HG03175 (cell line): Measurements from ENCODE around the gene FHIT.

Experiments used
- ATAC-seq: cut with Tn5 transposase; IDR thresholded peaks from one replicate; pipeline ENCODE4 v1.9.1; 2021; ENCODE audit warnings: mild to moderate bottlenecking, moderate library complexity; ENCODE audit not compliant: unreplicated experiment

FHIT gene

DNA sequence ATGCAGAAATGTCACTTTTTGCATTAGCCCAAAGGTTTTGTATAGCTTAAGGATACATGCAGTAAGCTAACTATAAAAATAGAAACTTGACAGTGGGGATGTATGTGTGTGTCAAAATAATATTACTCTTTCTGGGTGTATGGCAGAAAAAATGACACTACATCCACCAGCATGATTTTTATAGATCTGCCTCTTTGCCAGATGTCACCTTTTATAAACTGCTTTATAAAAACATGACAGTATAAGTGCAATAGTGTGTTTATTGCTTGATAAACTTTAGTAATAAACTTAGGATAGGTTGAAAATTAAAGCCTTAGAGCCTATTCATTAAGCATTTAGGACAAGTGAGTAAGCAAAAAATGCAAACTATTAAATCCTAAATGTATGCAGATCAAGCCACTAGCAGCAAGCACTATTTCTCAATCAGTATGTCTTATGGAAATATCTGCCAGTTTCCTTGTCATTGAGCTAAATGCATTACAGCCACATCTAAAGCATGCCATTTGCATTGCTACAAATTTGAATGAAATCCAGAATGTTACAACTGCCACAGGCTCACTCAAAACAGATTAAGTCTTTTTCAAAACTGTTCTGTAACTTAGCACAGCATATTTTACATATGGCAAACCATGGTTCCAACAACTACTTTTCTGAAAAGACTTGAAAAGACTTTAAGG is 935.0 kb downstream of the FHIT start:
- no peak for ATAC-seq

DNA sequence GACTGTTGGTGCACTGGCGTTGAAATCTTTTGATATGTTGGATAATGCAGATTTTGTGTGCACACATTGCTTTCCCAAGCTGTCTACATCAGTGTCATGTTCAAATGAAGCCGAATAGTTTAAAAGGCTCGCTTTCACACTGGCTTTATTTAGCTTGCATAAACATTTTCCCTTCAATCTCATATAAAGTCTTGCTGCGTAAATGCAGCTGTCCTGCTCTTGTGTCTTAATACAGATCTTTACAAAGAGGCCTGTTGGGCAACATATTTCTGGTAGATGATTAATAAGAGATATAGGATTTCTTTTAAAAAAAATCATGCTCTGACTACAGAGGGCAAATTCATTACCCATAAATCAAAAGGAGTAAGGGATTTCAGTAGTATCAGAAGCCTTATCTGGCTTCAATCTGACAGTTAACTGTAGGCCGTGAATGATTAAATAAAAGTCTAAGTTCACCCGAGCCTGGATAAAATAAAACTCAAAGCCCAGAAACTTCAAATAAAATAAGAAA is 937.2 kb downstream of the FHIT start:
- no peak for ATAC-seq

DNA sequence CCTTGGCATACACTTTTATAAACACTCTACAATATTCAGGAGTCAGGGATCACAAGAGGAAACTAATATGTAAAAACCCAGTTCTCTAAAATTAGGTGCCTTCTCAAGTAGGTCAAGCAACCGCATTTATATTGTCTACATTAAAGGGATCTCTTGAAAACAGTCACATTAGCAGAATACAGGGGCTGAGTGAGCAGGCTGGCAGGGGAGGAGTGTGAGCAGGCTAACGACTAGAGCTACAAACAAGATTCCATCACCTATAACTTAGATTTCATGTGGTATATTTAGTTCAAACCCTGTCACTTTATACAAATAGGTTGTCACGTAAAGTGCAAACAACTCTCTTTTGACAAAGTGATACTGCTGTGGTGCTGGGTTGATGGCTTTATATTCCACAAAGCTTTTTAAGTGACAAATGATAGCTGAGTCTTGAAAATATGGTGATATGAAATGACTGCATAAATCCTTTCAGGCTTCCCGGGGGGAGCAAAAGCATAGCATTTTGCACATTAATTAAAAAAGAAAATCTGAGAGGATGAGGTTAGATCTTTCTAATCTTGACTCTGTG is 937.9 kb downstream of the FHIT start:
- no peak for ATAC-seq

DNA sequence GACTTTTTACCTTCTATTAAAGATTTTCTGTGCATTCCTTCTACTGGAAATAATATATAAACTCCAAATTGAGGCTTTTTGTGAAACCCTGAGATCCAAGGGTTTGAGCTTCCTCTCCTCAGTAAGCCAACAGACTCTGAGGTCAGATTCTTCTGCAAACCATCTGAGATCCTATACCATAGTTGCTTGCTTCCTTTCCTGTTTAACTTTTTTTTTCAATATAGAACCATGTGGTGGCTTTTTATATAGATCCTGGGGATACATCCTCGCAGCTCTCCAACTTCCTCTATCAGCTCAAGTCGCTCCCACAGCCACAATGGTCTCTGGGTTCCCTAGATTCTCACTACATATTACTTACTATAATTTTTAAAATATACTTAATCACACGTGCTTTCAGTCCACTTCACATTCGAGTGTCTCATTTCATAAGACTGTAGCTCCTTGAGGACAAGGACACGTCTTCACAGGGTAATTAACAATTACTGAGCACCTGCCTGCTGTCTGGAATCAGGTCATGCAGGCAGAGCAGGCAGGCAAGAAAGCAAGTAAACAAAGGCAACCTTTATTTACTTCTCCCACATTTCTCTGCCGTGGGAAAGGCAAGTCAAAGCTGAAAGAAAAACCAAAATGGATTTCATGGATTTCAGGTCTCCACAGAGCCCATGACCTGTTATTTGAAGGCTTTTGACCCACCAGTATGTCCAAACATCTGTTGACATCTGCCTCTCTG is 941.5 kb downstream of the FHIT start:
- ATAC-seq: no peak

DNA sequence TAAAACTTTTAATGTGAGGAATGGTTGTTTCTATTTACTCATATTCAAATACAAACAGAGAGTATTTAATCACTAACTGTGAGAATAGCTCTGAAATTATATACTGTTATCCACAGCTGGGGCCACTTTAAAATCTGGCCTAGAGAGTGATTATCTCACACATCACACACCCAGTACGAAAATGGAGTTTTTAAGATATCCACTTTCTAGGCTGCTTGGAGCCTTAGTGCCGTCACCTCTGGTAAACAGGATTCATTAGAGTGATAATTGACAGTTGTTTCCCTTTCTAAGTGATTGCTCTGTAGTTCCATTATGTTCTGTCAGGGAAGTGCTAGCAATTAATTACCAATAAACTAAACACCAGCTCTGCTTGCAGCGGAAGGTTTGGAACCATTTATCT is 942.4 kb downstream of the FHIT start:
- no peak for ATAC-seq

DNA sequence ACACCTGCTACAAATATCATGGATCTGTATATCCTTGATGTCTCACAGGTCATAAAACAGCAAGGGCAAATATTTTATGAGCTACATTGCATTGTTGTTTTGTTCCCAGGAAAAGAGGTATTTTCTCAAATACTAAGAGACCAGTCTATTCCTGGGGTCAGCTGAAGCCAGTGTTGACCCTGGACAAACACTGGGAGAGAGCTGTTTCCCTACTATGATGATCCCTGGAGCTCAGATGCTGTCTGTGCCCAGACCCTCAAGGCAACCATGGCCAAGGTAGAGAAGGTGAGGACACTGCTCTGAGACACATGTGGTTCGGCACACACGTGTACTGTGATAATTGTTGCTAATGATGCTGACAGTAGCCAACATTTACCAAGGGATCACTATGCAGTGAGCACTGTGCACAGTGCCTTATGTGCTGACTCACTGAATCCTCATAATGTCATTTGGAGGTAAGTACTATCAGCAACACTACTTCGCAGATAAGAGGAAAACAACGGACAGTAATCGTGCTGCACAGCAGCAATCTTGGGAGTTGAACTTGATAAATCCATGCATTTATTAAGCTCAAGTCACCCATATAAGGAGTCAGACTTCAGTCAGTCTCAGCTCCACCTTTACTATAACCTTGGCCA is 943.6 kb downstream of the FHIT start:
- ATAC-seq: no peak

DNA sequence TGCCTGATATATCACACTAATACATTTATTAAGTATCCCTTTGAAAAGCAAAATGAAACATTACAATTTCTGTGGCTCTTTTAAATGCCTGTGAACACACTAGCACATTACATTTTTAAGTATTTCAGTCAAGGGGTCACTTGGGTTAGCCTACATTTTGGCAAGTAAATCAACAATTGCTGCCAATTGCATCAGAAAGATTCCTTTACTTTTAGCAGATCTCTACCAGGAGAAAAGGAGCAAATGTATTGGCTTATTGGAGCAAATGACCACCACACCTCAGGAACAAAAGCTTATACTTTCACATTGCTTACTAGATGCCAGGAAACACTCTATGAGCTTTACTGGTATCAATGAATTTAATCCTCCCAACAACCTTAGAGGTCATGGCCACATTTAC is 947.1 kb downstream of the FHIT start:
- ATAC-seq: no peak

DNA sequence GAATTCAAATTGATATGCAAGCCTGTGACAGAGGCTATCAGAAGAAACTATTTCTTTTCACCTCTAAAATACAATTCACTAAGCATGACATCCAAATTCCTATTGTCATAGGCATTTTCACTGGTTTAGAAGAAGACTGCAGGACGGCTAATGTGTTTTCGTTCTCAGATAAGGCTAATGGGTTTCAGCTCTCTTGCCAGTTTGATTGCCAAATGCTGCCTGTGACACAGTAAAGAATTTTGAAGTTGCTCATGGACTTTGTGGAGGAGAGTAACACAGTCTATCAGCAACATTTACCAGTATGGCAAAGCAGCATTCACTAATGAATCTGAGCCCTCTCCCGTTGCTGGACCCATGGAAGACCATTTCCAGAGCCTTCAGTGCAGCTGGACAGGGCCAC is 948.1 kb downstream of the FHIT start:
- no peak for ATAC-seq

DNA sequence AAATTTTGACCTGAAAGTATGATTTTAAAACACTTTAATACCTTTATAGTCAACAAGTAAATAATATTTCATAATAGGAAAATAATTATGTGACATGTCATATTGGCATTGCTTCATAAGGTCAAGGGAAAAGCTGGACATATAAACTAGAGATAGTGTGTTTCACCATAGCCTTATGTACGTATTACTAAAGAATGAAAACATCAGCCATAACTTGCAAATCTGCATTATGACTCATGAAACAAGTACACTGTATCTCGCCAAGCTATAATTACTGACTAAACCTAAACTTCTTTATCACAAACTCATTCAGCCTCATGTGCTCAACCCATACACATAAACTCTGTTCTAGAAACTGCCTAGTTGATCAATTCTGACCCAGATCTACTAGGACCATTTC is 950.1 kb downstream of the FHIT start:
- no peak for ATAC-seq

DNA sequence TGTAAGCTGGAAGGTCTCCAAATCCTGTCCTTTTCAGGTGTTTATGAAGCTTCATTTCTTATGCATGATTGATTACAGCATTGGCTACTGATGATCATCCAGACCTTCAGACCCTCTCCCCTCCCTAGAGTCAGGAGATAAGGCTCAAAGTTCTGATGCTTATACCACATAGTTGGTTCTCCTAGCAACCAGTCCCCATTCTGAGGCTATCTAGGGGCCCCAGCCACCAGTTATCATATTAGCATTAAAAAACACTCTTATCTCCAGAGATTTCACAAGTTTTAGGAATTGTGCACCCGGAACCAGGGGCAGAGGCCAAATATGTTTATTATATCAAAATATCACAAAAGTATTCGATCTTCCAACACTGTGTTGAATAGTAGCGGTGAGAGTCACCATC is 953.1 kb downstream of the FHIT start:
- no peak for ATAC-seq

DNA sequence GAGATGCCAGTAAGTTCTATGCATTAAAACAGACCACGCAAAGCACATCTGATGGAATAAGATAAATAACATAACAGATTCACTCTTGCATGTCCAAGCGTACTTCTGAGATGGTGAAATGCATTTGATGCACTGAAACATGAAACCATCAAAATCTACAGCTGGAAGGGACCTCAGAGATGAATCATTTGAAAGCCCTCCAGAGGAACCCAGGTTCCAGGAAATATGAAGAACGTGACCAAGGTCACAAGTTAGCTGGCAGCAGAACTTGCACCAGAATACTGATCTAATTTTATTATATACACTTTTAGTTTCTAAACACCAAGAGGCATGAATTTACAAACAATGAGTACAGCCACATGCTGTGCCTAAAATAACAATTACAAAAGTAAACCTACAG is 957.1 kb downstream of the FHIT start:
- no peak for ATAC-seq

DNA sequence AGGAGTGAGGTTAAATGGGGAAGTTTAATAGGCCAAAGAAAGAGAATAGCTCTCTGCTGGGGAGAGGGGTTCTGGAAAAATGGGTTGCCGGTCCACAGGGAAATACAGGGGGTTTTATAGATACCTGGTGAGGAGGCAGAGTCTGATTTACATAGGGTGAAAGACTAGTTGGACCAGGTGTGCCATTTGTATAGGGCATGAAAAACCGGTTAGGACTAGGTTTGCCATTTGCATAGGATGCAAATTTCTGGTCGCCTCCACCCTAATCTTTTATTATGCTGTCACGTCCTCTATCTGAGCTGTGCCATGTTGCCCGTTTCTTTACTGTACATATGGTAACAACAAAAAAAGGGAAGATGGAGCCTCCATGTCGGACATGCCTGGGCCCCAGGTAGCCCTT is 960.1 kb downstream of the FHIT start:
- no peak for ATAC-seq

DNA sequence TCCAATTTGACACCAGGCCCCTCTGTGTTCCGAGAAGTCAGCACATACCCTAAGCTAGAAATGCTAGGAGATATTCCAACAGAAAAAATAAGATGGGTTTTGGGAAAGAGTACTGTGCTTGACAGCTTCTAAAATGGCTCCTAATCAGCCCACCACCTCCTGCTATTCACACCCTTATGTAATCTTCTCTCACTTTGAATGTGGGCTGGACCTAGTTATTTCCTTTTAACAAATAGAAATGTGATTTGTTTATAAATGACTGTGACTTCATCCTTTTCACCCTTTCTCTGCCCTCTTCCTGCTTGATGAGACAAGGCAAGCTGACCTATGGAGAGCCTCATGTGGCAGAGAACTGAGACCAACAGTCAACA is 961.1 kb downstream of the FHIT start:
- ATAC-seq: no peak

DNA sequence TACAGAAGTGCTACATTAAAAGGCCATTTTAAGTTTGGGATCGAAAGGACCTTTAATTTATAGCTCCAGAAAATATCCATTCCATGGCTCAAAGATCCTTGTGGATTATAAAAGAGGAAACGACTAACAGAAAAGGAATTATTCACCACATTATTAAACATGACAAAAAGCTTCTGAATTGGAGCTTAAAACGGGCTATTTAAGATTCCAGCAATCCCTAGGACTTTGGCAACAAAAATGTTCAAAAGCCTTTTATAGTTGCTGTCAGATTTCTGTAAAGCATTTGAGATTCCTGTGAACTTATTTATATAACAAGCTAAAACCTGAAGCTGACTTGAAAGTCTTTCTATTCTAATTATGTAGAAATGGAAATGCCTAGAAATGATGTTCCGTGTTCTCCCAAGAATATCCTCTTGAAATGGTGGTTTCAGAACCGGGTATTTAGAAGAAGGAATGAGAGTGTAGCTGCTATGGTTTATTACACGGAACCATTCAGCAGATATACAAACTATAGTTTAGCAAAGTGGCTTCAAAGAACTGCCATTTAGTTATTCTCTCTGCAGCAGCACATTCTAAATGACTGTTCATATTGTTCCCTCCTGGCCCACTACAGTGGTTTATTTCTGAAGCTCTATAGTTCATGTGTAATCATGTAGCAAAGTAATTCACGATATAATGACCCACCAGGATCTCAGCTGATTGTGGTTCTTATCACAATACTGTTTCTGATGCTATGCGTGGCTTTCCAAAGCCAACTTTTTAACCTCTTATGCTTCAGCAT is 961.7 kb downstream of the FHIT start:
- ATAC-seq: no peak

DNA sequence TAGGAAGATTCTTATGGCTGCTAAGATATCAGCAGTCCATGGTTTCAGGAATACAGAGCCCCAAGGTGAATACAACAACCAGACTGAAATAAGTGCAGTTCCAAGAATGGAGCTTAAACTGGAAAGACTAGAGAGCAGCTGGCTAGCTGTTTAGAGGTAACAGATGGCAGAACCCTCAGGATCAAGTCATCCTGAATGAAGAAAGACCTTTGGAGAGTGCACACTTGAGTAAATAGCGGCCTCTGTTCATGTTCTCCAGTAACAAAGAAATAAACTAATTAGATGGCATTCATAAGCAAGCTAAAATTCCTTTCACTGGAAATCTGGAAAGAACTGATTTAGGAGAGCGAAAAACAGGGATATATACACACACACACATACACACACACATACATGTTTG is 968.4 kb downstream of the FHIT start:
- ATAC-seq: no peak

DNA sequence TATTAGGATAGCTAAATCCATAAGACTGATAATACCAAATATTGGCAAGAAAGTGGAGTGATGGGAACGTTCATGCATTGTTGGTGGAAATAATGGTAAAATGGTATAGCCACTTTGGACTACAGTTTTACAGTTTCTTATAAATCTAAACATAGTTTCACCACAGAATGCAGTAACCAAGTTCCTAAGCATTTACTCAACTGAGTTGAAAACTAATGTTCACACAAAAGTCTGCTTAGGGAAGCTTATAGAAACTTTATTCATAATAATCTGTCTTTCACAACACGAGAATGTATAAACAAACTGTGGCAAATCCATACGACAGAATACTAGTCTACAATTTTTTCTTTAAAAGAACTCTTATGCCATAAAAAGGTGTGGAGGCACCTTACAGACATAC is 969.3 kb downstream of the FHIT start:
- no peak for ATAC-seq

DNA sequence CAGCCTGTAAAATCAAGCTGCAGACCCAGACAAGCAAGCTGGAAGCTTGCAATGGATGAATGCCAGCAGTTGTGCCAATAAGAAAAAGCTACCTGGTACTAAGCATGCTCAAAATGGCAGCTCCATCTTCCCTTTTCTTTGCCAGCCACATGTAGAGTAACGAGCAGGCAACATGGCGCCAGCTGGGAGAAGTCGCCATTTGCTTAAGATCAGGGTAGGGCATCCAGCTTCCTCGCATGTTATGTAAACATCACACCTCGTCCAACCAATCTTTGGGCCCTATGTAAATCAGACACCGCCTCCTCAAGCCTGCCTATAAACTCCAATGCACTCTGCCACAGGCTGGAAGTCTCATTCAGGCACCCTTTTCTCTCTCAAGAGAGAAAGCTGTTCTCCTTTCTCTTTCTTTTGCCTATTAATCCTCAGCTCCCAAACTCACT is 973.9 kb downstream of the FHIT start:
- no peak for ATAC-seq

DNA sequence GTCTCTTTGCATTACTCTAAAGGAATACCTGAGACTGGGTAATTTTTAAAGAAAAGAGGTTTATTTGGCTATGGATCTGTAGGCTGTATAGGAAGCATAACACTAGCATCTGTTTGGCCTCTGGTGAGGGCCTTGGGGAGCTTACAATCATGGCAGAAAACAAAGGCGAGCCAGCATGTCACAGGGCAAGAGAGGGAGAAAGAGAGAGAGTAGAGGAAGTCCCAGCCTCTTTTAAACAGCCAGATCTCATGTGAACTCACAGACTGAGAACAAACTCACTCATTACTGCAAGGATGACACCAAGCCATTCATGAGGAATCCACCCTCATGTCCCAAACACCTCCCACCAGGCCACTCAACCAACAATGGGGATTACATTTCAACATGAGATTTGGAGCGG is 974.6 kb downstream of the FHIT start:
- ATAC-seq: no peak

DNA sequence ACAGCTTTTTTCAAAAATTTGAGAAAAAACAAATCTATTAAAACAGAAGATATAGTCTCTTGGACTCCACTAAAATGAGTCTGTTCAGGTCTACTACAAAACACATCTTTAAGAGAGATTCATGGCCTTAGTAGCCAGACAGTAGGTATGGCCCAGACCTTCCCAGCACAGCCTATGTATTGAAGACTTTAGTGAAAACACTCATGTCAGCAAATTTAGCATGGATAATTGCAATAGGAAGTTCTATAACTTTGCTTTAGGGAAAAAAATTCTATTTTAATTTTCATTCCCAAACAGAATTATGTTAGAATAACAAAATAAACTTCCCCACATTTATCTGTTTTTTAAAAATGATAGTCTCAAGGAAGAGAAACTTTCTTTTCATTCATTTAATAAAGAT is 976.6 kb downstream of the FHIT start:
- no peak for ATAC-seq

DNA sequence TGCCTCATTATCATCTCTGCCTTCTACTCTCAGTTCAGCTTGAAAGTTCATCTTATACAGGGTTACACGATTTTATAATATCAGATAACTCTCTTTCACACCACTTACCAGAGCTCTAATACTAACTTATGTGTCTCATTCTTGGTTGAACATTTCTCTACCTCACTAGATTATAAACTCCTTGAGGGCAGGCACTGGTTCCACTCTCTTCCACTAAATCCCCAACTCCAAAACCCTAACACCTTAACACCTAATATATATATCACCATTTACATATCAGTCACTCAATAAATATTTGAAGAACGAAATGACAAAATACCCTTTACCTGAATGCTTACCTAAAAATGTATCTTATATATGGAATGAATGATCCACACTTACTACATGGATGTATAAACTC is 977.2 kb downstream of the FHIT start:
- ATAC-seq: no peak

DNA sequence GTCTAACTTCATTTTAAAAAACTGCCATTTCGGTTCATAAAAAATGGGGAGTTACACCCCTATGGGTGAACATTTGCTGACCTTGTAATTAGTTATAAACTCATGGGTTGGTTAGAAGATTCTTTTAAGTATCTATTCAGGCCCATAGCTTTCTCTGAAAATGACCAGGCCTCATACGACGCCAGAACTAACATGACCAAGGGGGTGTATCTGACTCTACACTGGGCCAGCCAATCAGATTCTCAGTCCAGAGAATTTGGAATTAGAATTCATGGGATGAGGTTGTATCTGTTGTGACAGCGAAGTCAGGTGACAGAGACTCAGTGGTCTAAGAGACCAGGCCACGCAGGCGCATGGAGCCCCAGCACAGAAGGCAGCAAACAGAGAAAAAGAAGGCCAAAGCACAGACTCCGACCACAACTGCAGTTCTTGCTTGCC is 981.4 kb downstream of the FHIT start:
- ATAC-seq: no peak
